ENCODE data around the gene ERCC8.
A peak's percentile ranks its signal among the peaks of the same experiment; 100 is the strongest.

Gene ERCC8

DNA sequence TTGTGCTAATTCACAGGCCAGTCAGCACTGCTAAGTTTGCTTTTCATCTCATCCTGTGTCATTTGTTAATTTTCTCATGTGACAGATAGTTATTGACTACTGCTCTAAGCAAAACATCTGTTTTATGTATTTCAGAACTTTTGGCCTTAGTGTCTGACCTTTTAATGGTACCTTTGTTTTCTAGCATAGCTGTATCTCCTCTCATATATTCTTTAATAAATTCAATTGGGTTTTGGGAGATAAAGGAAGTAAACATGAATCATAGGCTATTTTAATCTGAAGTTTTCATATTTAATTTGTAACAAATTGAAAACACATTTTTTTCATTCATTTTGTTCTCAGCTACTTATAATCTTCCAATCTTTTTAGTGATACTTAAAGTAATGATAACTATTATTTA lies 13.2 kb upstream of the ERCC8 start:
- no peaks in the 10 kb centered on the region for H3K9me3 ChIP-seq (ENCODE audit: control insufficient read depth, insufficient read depth, low read length)
- H3K36me3 ChIP-seq (ENCODE audit: insufficient read depth, low read length): no peaks in the 10 kb centered on the region
- no peaks in the 10 kb centered on the region for H3K4me1 ChIP-seq (ENCODE audit: insufficient read depth, low read length)
- H3K9ac ChIP-seq (ENCODE audit: low read depth, low read length): no peak overlapping the region

DNA sequence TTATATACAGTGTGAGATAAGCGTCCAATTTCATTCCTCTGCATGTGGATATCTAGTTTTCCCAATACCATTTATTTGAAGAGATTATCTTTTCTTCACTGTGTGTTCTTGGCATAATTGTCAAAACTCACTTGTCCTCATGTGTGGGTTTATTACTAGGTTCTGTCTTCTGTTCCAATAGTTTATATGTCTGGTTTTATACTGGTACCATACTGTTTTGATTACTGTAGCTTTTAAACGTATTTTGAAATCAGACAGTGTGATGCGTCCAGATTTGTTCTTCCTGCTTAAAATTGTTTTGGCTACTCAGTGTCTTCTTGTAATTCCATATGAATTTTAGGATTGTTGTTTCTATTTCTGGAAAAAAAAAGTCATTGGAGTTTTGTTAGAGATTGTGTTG lies 10.4 kb upstream of the ERCC8 start:
- H3K9me3 ChIP-seq (ENCODE audit: control insufficient read depth, insufficient read depth, low read length): no peaks in the 10 kb centered on the region

DNA sequence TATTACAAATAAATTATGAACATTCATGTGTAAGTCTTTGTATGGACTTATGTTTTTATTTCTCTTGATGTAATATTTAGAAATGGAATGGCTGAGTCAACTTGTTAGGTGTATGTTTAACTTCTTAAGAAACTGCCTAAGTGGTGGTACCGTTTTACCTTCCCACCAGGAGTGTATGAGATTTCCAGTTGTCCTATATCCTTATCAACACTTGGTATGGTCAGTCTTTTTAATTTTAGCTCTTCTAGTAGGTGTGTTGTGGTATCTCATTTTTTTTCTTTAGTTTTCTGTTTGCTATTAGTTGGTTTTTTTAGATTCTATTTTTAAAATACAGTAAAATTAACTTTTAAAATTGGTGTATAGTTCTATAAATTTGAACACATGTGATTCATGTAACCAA lies 3.9 kb upstream of the ERCC8 start:
- H3K9me3 ChIP-seq (ENCODE audit: control insufficient read depth, insufficient read depth, low read length): no peaks in the 10 kb centered on the region
- no peaks in the 10 kb centered on the region for H3K4me1 ChIP-seq (ENCODE audit: insufficient read depth, low read length)
- no peak overlapping the region for H3K9ac ChIP-seq (ENCODE audit: low read depth, low read length)
- H3K36me3 ChIP-seq (ENCODE audit: insufficient read depth, low read length): no peaks in the 10 kb centered on the region

More for the DNA sequence above, 10.4 kb upstream of the ERCC8 start:
- H3K9ac ChIP-seq (ENCODE audit: low read depth, low read length): no peak overlapping the region
- no peaks in the 10 kb centered on the region for H3K36me3 ChIP-seq (ENCODE audit: insufficient read depth, low read length)
- no peaks in the 10 kb centered on the region for H3K4me1 ChIP-seq (ENCODE audit: insufficient read depth, low read length)

DNA sequence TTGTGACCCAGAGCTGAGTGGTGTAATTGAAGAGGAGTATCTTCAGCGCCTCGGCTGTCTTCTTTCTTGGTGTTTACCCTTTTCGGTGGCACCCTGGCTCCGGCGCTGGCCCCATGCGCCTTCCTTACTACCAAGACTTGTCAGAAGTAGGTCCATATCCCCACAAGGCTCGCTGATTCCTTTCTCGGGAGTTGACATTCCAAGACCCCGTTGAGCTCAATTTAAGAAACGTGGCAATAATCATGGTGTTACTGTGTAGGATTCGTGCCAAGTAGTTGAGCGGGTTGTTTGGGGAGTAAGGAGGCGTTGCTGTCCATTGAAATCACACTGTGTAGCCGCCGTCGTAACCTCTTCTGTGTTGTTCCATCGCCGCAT lies 930 bp upstream of the ERCC8 start:
- H3K9ac ChIP-seq (ENCODE audit: low read depth, low read length): peak overlapping the region; percentile 76
- no peaks in the 10 kb centered on the region for H3K9me3 ChIP-seq (ENCODE audit: control insufficient read depth, insufficient read depth, low read length)
- no peaks in the 10 kb centered on the region for H3K4me1 ChIP-seq (ENCODE audit: insufficient read depth, low read length)
- H3K36me3 ChIP-seq (ENCODE audit: insufficient read depth, low read length): no peaks in the 10 kb centered on the region

DNA sequence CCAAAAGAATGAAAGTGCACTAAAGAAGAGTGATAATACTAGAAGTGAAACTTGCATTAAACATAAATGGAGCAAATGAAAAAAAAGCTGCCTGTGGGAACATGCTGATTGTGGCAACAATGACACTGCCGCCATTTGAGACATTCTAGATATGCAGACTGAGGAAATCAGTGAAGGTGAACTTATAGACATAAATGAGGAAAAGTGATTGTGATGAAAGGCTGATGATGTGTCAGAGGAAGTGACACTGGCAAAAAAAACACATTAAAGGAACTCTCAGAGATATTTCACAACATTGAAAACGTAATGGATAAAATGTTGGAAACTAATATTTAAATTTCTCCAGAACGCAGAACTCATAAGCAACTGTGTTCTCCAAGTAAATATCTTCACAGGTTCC lies 1.2 kb downstream of the ERCC8 start:
- H3K9ac ChIP-seq (ENCODE audit: low read depth, low read length): no peak overlapping the region

DNA sequence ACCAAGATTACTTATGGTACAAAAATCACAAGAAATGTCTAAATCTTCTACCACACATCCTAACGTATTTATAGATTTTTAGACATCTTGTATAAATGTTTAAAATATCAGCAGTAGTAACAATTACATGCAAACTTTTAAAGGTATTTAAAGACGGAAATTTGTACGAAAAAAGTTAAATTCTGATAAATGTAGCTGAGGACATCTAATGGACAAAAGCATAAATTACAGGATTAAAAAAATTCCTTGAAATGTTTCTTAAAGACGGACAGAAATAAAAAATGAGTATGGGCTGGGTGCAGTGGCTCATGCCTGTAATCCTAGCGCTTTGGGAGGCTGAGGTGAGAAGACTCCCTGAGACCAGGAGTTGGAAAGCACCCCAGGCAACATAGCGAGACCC lies 15.8 kb downstream of the ERCC8 start:
- H3K9me3 ChIP-seq (ENCODE audit: control insufficient read depth, insufficient read depth, low read length): no peaks in the 10 kb centered on the region
- no peak overlapping the region for H3K9ac ChIP-seq (ENCODE audit: low read depth, low read length)
- no peaks in the 10 kb centered on the region for H3K36me3 ChIP-seq (ENCODE audit: insufficient read depth, low read length)
- no peaks in the 10 kb centered on the region for H3K4me1 ChIP-seq (ENCODE audit: insufficient read depth, low read length)

More for the DNA sequence above, 1.2 kb downstream of the ERCC8 start:
- no peaks in the 10 kb centered on the region for H3K9me3 ChIP-seq (ENCODE audit: control insufficient read depth, insufficient read depth, low read length)
- no peaks in the 10 kb centered on the region for H3K4me1 ChIP-seq (ENCODE audit: insufficient read depth, low read length)
- no peaks in the 10 kb centered on the region for H3K36me3 ChIP-seq (ENCODE audit: insufficient read depth, low read length)

DNA sequence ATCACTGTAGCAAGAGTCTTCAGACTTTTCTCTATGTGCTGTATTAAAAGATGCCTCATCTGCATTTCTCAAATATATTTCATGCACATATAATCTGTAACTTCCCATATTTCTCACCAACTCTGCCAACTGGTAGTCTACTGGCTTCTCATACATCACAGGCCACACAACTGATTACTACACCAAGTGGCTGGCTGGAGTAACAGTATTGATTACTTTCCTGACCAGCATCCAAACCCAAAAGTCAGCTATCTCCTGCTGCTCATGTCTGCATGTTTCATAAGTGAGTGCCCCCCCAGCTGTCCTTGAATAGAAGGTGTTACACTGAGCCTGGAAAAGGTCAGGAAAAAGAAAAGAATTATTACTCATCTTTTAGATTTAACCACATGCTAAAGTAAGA lies 17.4 kb downstream of the ERCC8 start:
- Histone ChIP-seq H3K9me3 (ENCODE audit: control insufficient read depth, insufficient read depth, low read length) (no peaks in the 10 kb centered on the region), H3K9ac (ENCODE audit: low read depth, low read length) (no peak overlapping the region), H3K36me3 (ENCODE audit: insufficient read depth, low read length) (no peaks in the 10 kb centered on the region), H3K4me1 (ENCODE audit: insufficient read depth, low read length) (no peaks in the 10 kb centered on the region)

DNA sequence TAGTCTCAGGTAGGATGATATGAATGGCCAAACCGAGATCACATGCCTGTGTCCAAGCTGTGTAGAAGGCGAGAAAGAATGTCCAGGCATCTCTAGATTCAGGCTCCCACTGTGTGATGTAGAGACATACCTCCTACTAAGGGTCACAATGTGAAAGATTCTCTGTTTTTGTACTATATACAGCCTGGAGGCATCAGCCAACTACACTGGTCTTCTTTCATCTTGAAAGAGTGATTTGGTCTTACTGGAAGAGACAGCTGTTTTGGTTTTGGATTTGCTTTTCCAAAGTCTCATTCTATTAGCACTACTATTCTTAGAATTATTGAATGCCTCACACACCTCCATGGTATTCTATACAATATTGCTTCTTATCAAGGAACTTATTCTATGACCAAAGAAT lies 26.4 kb downstream of the ERCC8 start:
- Histone ChIP-seq H3K9me3 (ENCODE audit: control insufficient read depth, insufficient read depth, low read length) (no peaks in the 10 kb centered on the region), H3K4me1 (ENCODE audit: insufficient read depth, low read length) (no peaks in the 10 kb centered on the region), H3K36me3 (ENCODE audit: insufficient read depth, low read length) (peaks cover 5% of the 10 kb centered on the region; the same call in 1 of the 2 replicates)

DNA sequence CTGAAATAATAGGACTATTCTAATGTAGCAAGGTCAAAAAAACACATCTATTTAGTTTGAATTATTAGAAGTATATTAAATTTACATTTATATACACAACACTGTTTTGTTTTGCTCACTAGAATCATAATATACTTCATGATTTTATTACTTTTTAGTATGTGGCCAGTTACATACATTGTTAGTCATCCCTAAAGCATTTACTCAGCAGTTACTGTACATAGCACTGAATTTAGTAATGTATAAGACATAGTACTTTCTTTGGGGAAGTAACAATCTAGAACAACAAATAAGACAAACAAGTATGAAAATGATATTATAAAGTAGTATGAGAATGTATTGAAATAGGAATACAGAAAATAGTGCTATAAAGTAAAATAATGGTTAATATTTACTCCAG lies 28.2 kb downstream of the ERCC8 start:
- Histone ChIP-seq H3K4me1 (ENCODE audit: insufficient read depth, low read length) (no peaks in the 10 kb centered on the region), H3K9ac (ENCODE audit: low read depth, low read length) (no peak overlapping the region), H3K36me3 (ENCODE audit: insufficient read depth, low read length) (peaks cover 5% of the 10 kb centered on the region; the same call in 1 of the 2 replicates), H3K9me3 (ENCODE audit: control insufficient read depth, insufficient read depth, low read length) (no peaks in the 10 kb centered on the region)

More for the DNA sequence above, 26.4 kb downstream of the ERCC8 start:
- H3K9ac ChIP-seq (ENCODE audit: low read depth, low read length): no peak overlapping the region

DNA sequence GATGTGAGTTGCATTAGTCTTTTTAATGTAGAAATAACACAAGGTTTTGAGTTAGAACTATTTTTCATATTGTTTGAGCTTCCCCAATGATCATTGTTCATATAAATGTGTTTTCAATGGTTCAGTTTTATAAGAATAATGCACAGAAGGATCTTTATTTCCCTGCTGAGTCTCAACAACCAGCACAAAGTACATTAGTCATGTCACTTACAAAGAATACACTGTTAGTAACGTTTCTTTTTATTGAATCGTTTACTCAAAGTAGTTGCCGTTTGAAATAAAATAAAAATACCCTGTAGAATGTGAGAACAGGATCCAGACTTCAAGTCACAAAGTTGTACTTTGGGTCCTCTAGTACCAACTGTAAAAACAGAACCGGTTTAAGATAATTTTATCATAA lies 41.5 kb downstream of the ERCC8 start:
- Histone ChIP-seq H3K36me3 (ENCODE audit: insufficient read depth, low read length) (no peaks in the 10 kb centered on the region; the same call in 1 of the 2 replicates), H3K4me1 (ENCODE audit: insufficient read depth, low read length) (peaks cover 4% of the 10 kb centered on the region; the same call in 1 of the 2 replicates), H3K9me3 (ENCODE audit: control insufficient read depth, insufficient read depth, low read length) (no peaks in the 10 kb centered on the region), H3K9ac (ENCODE audit: low read depth, low read length) (no peak overlapping the region)

DNA sequence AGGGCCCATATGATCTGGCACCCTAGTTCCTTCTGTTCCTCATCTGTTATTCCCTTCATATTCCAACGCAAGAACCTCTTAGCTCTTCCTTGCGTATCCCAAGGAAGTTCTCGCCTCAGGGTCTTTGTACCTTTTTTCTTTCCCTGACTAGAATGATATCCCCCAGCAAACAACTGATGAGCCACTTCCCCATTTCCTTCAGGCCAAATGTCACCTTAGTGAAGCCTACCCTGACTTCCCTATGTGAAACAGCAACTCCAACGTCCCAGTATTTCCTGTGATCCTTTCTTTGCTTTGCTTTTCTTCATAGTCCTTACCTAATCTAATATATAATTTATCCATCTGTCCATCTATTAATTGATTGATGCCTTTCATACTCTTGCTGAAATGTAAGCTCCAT lies 47.9 kb downstream of the ERCC8 start:
- 0 out of 2 replicates have a peak, but pooled peaks cover under 1% of the 10 kb centered on the region for H3K4me1 ChIP-seq (ENCODE audit: insufficient read depth, low read length)
- H3K9ac ChIP-seq (ENCODE audit: low read depth, low read length): no peak overlapping the region
- peaks cover 4% of the 10 kb centered on the region for H3K36me3 ChIP-seq (ENCODE audit: insufficient read depth, low read length)
- no peaks in the 10 kb centered on the region for H3K9me3 ChIP-seq (ENCODE audit: control insufficient read depth, insufficient read depth, low read length)

DNA sequence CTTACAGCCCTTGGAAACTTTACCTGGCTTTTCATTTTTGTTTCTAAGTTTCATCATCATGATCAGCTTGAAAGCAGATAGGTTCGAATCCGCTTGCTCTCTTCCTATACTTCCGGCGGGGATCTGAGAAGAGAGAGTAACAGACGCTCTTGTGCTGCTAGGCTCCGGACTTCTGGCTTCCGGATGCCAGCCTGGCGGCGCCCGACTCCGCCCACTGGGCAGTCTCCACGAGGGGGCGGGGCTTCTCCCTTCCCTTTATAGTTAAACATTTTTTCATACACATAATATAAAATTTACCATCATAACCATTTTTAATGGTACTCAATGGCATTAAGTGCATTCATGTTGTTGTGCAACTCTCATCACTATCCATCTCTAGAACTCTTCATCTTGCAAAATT lies 51.3 kb downstream of the ERCC8 start:
- H3K4me1 ChIP-seq (ENCODE audit: insufficient read depth, low read length): peaks cover 3% of the 10 kb centered on the region; the same call in 1 of the 2 replicates
- H3K9ac ChIP-seq (ENCODE audit: low read depth, low read length): no peak overlapping the region
- H3K9me3 ChIP-seq (ENCODE audit: control insufficient read depth, insufficient read depth, low read length): no peaks in the 10 kb centered on the region
- peaks cover 4% of the 10 kb centered on the region for H3K36me3 ChIP-seq (ENCODE audit: insufficient read depth, low read length)

DNA sequence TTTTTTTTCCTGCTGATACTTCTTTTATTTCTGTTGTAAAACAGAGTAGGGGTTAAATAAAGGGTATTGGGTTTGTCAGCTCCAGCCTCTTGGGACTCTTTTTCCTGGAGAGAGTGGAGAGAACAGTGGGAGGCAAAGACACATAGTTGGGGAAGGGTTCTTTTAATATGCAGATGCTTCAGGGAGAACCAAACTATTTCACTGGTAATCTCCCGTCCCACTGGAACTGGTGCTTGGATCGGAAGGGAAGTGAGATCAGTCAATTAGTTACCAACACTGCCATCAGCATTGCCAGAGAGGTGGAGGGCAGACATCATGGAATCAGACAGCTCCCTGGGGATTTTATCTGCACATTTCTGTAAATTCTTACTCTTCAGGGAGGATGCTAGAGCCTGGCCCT lies 53.2 kb downstream of the ERCC8 start:
- H3K9ac ChIP-seq (ENCODE audit: low read depth, low read length): no peak overlapping the region
- peaks cover 4% of the 10 kb centered on the region for H3K36me3 ChIP-seq (ENCODE audit: insufficient read depth, low read length)
- peaks cover 3% of the 10 kb centered on the region; the same call in 1 of the 2 replicates for H3K4me1 ChIP-seq (ENCODE audit: insufficient read depth, low read length)
- no peaks in the 10 kb centered on the region for H3K9me3 ChIP-seq (ENCODE audit: control insufficient read depth, insufficient read depth, low read length)

DNA sequence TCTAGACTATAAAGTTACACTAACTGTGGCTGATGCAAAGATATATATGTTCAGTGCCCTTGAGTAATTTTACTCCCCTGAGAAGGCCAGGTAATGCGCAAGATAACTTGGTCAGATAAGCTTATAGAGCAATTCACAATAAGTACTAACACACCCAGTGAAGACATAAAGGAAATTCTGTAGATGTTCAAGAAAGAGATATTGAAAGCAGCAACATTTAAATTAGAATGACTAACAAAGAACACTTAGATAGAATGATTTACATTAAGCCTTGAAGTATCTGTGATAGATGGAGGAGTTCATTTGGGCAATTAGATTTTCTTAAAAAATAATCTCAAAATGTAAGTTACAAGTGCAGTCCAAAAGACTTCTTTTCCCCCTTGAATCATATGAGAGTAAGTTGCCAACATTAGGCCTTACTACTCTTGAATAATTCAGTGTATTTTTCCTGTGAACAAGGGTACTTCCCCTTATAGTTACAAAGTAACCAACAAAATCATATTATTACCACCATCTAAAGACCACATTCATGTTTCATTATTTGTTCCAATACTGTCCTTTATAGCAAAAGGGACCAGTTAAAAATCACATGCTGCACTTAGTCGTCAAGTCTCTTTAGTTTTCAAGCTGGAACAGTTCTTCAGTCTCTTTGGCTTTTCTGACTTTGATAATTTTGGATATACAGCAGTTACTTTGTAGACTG lies 56.4 kb downstream of the ERCC8 start:
- Histone ChIP-seq H3K9ac (ENCODE audit: low read depth, low read length) (no peak overlapping the region), H3K9me3 (ENCODE audit: control insufficient read depth, insufficient read depth, low read length) (no peaks in the 10 kb centered on the region; the same call in 1 of the 2 replicates), H3K4me1 (ENCODE audit: insufficient read depth, low read length) (peaks cover 3% of the 10 kb centered on the region; the same call in 1 of the 2 replicates), H3K36me3 (ENCODE audit: insufficient read depth, low read length) (peaks cover 4% of the 10 kb centered on the region)

DNA sequence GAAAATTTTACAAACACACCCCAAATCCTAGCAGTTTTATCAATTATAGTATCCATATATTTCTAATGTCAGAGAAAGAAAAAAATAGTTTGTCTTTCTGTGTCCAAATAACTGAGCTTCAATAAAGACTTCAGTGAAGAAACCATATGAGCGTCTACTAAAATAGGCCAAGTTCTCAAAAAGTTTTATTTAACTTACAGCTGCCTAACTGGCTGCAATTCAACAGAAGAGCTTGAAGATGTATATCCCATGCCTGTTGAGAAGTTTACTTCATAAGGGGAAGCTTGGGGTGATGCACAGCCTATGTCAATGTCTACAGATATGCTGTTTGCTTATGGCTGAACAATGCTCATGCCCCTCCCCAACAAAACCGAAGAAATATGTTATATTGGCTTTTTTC lies 57.1 kb downstream of the ERCC8 start:
- Histone ChIP-seq H3K36me3 (ENCODE audit: insufficient read depth, low read length) (no peaks in the 10 kb centered on the region), H3K9me3 (ENCODE audit: control insufficient read depth, insufficient read depth, low read length) (peaks cover 6% of the 10 kb centered on the region; the same call in 1 of the 2 replicates), H3K9ac (ENCODE audit: low read depth, low read length) (no peak overlapping the region), H3K4me1 (ENCODE audit: insufficient read depth, low read length) (peaks cover 3% of the 10 kb centered on the region; the same call in 1 of the 2 replicates)
